HG03095 (cell line): ENCODE measurements around the gene POU2F1.

Experiments used
- ATAC-seq: cut with Tn5 transposase; IDR thresholded peaks from one replicate; pipeline ENCODE4 v1.9.1; 2021; ENCODE audit warnings: moderate library complexity; ENCODE audit not compliant: unreplicated experiment

POU2F1 gene

GRCh38 chr1:167270349-167271092 lies 49.8 kb downstream of the POU2F1 start:
- no peak for ATAC-seq

- no peak for ATAC-seq
Observed at GRCh38 chr1:167272369-167272957, 51.8 kb downstream of the POU2F1 start.

GRCh38 chr1:167273027-167273800 lies 52.5 kb downstream of the POU2F1 start:
- ATAC-seq = no peak

- ATAC-seq = no peak
Observed at GRCh38 chr1:167274061-167274460, 53.4 kb downstream of the POU2F1 start.

- peak; percentile 75 for ATAC-seq
Observed at GRCh38 chr1:167276969-167277368, 56.3 kb downstream of the POU2F1 start.

- ATAC-seq = no peak
Observed at GRCh38 chr1:167278497-167278896, 57.8 kb downstream of the POU2F1 start.

- ATAC-seq = no peak
Observed at GRCh38 chr1:167280912-167281311, 60.2 kb downstream of the POU2F1 start.

- ATAC-seq = no peak
Observed at GRCh38 chr1:167288390-167289074, 67.8 kb downstream of the POU2F1 start.

GRCh38 chr1:167289075-167289442 lies 68.4 kb downstream of the POU2F1 start:
- ATAC-seq = no peak

GRCh38 chr1:167289966-167290365 lies 69.3 kb downstream of the POU2F1 start:
- no peak for ATAC-seq

GRCh38 chr1:167291539-167292185 lies 71.0 kb downstream of the POU2F1 start:
- ATAC-seq = no peak

- ATAC-seq = no peak
Observed at GRCh38 chr1:167292216-167292615, 71.5 kb downstream of the POU2F1 start.

GRCh38 chr1:167293057-167293456 lies 72.4 kb downstream of the POU2F1 start:
- ATAC-seq = no peak

- ATAC-seq = no peak
Observed at GRCh38 chr1:167294528-167294927, 73.8 kb downstream of the POU2F1 start.

- no peak for ATAC-seq
Observed at GRCh38 chr1:167297222-167298214, 76.8 kb downstream of the POU2F1 start.

GRCh38 chr1:167298325-167298724 lies 77.6 kb downstream of the POU2F1 start:
- ATAC-seq = no peak

GRCh38 chr1:167301355-167301754 lies 80.7 kb downstream of the POU2F1 start:
- ATAC-seq = no peak

- no peak for ATAC-seq
Observed at GRCh38 chr1:167304165-167304564, 83.5 kb downstream of the POU2F1 start.

- no peak for ATAC-seq
Observed at GRCh38 chr1:167305059-167305705, 84.5 kb downstream of the POU2F1 start.
